Mesodermal cell (in vitro differentiated cells): Measurements from ENCODE around the gene NCAM2.
"Not testable (repeated sequence)": the region's sequence is repeated elsewhere in the genome, so short reads cannot be mapped to it uniquely, and the experiment has no call there.

Experiments
- H3K27ac ChIP-seq: 2 replicates; pipeline ENCODE4 v1.7.0; 2013; ENCODE audit warnings: mild to moderate bottlenecking, low read depth, low read length, moderate library complexity; ENCODE audit not compliant: severe bottlenecking
- H3K36me3 ChIP-seq: 2 replicates; pipeline ENCODE4 v1.7.1; 2013; ENCODE audit warnings: mild to moderate bottlenecking, low read length, moderate library complexity; ENCODE audit not compliant: control insufficient read depth, insufficient read depth
- H3K4me1 ChIP-seq: one replicate; pipeline ENCODE4 v1.7.1; 2013; ENCODE audit warnings: mild to moderate bottlenecking, low read length; ENCODE audit not compliant: insufficient read depth, control insufficient read depth, poor library complexity, severe bottlenecking
- H3K4me3 ChIP-seq: 2 replicates; pipeline ENCODE4 v1.7.0; 2013; ENCODE audit warnings: low read length, control low read depth, mild to moderate bottlenecking; ENCODE audit not compliant: insufficient read depth, poor library complexity, severe bottlenecking; ENCODE audit errors: extremely low read depth
- H3K9me3 ChIP-seq: 2 replicates; pipeline ENCODE4 v1.7.1; 2013; ENCODE audit warnings: mild to moderate bottlenecking, low read length, moderate library complexity; ENCODE audit not compliant: control insufficient read depth
- WGBS, 2 experiments: methylation state at CpG; one replicate each; pipeline ENCODE4 v1.1.5; 2013; ENCODE audit warnings: missing lambda C conversion rate in 2 of 2; ENCODE audit not compliant: insufficient coverage in 2 of 2; 5-methylcytosine and 5-hydroxymethylcytosine counted together

NCAM2 gene

GRCh38 chr21:21383126-21383525 is 384.9 kb downstream of the NCAM2 start:
- H3K9me3 ChIP-seq: no peaks in the 10 kb centered on the region
- no peak overlapping the region for H3K27ac ChIP-seq
- H3K4me3 ChIP-seq: no peak overlapping the region
- 100% methylated on average over 1 of the region's 3 CpGs for WGBS, 2 experiments
- H3K36me3 ChIP-seq: no peaks in the 10 kb centered on the region
- H3K4me1 ChIP-seq: no peaks in the 10 kb centered on the region

DNA sequence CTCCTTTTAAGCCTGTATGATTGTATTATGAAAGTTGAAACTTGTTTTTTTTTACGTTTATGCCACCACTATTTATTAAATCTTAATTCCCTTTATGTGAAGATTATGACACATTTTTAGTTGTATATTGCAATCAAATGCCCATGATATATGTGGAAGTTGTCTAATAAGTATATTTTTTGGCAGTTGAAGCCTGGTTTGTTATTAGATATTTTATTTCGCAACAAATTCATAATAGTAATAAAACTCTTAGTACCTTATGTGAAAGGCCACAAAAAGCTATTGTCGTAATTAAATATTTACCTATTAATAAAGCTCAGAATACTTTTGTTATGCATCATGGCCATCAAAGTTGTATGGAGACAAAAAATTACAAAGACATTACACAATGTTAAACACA is 386.8 kb downstream of the NCAM2 start:
- H3K4me1 ChIP-seq: no peaks in the 10 kb centered on the region
- WGBS, 2 experiments: no CpG with 5 or more reads among the region's 3 CpGs
- H3K36me3 ChIP-seq: no peaks in the 10 kb centered on the region
- H3K4me3 ChIP-seq: no peak overlapping the region
- no peaks in the 10 kb centered on the region for H3K9me3 ChIP-seq
- H3K27ac ChIP-seq: no peak overlapping the region

DNA sequence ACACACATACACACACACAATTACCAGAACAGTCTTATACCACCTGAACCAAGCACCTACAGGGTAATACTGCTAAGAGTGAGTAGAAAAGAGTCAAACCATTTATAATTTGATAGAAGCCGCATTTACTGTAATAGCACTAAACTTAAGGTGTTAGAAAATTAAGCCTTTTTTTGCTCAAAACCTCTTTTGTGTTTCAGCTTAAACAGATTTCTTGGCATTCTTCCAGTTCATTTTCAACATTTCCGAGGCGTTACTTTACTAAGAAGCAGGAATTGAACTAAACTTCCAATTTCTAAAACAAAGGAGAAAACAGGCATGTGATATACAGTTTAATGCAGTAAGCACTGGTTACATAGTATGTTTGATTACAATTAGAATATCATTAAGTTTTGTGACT is 387.2 kb downstream of the NCAM2 start:
- no peaks in the 10 kb centered on the region for H3K4me1 ChIP-seq
- WGBS, 2 experiments: 40% methylated on average over 1 of the region's 3 CpGs; no CpG with 5 or more reads in 1 of the 2 experiments

GRCh38 chr21:21387916-21388315 is 389.7 kb downstream of the NCAM2 start:
- Histone ChIP-seq H3K4me3 (no peak overlapping the region), H3K9me3 (no peaks in the 10 kb centered on the region), H3K27ac (no peak overlapping the region), H3K4me1 (no peaks in the 10 kb centered on the region), H3K36me3 (no peaks in the 10 kb centered on the region)
- WGBS, 2 experiments: 85 to 100% methylated on average over 2 of the region's 3 CpGs

More for the DNA sequence above, 387.2 kb downstream of the NCAM2 start:
- Histone ChIP-seq H3K27ac (no peak overlapping the region), H3K9me3 (no peaks in the 10 kb centered on the region), H3K4me3 (no peak overlapping the region), H3K36me3 (no peaks in the 10 kb centered on the region)

- no peaks in the 10 kb centered on the region for H3K36me3 ChIP-seq
- H3K9me3 ChIP-seq: peaks cover 18% of the 10 kb centered on the region
- H3K27ac ChIP-seq: no peak overlapping the region
Observed at GRCh38 chr21:21394064-21394463, 395.9 kb downstream of the NCAM2 start.

GRCh38 chr21:21396424-21396823 is 398.2 kb downstream of the NCAM2 start:
- Histone ChIP-seq H3K4me3 (no peak overlapping the region), H3K27ac (no peak overlapping the region), H3K4me1 (no peaks in the 10 kb centered on the region), H3K36me3 (no peaks in the 10 kb centered on the region), H3K9me3 (peaks cover 18% of the 10 kb centered on the region)
- WGBS, 2 experiments: 83 to 89% methylated on average over 2 to 3 of the region's 4 CpGs

More at GRCh38 chr21:21394064-21394463, 395.9 kb downstream of the NCAM2 start:
- no peaks in the 10 kb centered on the region for H3K4me1 ChIP-seq
- H3K4me3 ChIP-seq: no peak overlapping the region

DNA sequence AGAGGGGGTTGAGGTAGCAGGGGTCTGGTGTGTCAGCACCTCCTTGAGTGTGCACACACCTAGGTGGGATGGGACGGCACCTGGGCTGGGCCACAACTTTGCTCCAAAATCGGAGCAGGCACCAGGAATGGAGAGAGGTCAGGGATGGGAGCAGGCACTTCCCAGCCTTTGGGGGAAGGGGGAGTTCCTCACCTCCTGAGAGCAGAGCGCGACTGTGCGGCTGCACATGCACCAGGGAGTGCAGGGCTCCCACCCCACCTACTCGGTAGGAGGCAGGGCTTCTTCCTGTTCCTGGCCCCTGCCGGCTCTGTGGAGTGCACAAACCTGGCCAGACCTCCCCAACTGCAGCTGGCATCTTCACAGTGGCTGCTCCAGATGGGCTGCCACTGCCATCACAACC is 399.3 kb downstream of the NCAM2 start:
- Histone ChIP-seq H3K4me1 (no peaks in the 10 kb centered on the region), H3K27ac (no peak overlapping the region), H3K36me3 (no peaks in the 10 kb centered on the region), H3K9me3 (peaks cover 18% of the 10 kb centered on the region), H3K4me3 (no peak overlapping the region)
- 89 to 98% methylated on average over 4 to 5 of the region's 7 CpGs for WGBS, 2 experiments

DNA sequence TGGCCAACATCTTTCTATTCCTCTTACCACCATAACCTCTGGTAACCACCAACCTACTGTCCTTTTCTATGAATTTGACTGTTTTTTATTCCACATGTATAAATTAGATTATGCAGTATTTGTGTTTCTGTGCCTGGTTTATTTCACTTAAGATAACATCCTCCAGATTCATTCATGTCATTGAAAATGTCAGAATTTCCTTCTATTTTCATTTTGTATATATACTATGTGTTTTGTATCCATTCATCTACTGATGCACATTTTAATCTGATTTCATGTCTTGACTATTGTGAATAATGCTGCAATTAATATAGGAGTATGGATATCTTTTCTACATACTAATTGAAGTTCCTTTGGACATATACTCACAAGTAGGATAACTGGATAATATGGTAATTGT is 403.2 kb downstream of the NCAM2 start:
- no peaks in the 10 kb centered on the region for H3K4me1 ChIP-seq
- no peaks in the 10 kb centered on the region for H3K36me3 ChIP-seq
- H3K27ac ChIP-seq: no peak overlapping the region
- no peak overlapping the region for H3K4me3 ChIP-seq
- H3K9me3 ChIP-seq: peaks cover 10% of the 10 kb centered on the region

DNA sequence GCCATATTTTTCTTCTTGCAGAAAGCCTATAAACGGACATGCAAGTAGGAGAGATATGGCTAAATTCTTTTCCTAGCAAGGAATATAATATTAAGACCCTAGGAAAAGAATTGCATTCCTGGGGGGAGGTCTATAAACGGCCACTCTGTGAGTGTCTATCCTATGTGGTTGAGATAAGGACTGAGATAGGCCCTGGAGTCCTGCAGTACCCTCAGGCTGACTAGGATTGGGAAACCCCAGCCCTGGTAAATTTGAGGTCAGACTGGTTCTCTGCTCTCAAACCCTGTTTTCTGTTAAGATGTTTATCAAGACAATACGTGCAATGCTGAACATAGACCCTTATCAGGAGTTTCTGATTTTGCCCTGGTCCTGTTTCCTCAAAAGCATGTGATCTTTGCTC is 404.0 kb downstream of the NCAM2 start:
- H3K9me3 ChIP-seq, H3K36me3 ChIP-seq, H3K27ac ChIP-seq, H3K4me3 ChIP-seq, H3K4me1 ChIP-seq: not testable (repeated sequence)
- WGBS, 2 experiments: 85 to 95% methylated on average over 2 of the region's 3 CpGs

- H3K27ac ChIP-seq, H3K4me1 ChIP-seq, H3K9me3 ChIP-seq, H3K36me3 ChIP-seq, H3K4me3 ChIP-seq: not testable (repeated sequence)
- WGBS, 2 experiments: 82 to 93% methylated on average over 2 of the region's 5 CpGs
Observed at GRCh38 chr21:21404261-21404660, 406.1 kb downstream of the NCAM2 start.

DNA sequence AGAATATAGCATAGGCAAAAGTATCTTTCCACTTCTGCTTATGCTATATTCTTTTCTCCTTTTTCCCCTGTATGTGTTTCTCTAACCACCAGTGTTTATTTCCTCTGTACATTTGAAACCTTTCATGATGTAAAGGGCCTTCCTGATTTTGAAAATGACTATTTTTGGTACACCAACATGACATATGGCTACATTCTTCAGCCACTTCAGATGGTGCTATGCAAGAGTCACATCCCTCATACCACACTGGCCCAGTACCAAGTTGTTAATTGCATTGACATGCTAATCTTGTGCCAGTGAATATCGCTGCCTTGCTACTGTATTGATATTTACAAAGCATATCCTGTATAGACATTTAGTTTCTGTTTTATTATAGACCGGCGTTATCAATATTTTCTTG is 408.7 kb downstream of the NCAM2 start:
- no peak overlapping the region for H3K27ac ChIP-seq
- WGBS, 2 experiments: no CpG with 5 or more reads among the region's 3 CpGs

DNA sequence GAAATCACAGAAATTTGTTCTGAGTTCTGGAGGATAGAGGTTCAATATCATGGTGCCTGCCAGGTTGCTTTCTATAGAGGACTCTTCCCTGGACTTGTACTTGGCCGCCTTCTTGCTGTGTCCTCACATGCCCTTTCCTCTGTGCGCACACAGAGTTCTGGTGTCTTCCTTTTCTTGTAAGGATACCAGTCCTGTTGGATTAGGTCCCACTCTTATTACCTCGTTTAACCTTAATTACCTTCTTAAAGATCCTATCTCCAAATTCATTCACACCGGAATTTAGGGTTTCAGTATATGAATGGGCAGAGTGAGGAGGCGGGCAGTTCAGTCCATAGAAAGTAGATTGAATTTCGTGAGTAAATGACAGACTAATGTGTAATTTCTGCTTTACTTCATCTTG is 413.9 kb downstream of the NCAM2 start:
- no peaks in the 10 kb centered on the region for H3K9me3 ChIP-seq
- no peaks in the 10 kb centered on the region for H3K4me1 ChIP-seq
- H3K27ac ChIP-seq: no peak overlapping the region
- WGBS, 2 experiments: 95 to 100% methylated on average over 2 of the region's 6 CpGs
- H3K4me3 ChIP-seq: no peak overlapping the region
- no peaks in the 10 kb centered on the region for H3K36me3 ChIP-seq

More for the DNA sequence above, 408.7 kb downstream of the NCAM2 start:
- Histone ChIP-seq H3K4me3 (no peak overlapping the region), H3K9me3 (no peaks in the 10 kb centered on the region), H3K4me1 (no peaks in the 10 kb centered on the region), H3K36me3 (no peaks in the 10 kb centered on the region)
